Measurements from ENCODE around the gene USP34.
"Not testable (repeated sequence)": the region's sequence is repeated elsewhere in the genome, so short reads cannot be mapped to it uniquely, and the experiment has no call there.

The USP34 gene

DNA sequence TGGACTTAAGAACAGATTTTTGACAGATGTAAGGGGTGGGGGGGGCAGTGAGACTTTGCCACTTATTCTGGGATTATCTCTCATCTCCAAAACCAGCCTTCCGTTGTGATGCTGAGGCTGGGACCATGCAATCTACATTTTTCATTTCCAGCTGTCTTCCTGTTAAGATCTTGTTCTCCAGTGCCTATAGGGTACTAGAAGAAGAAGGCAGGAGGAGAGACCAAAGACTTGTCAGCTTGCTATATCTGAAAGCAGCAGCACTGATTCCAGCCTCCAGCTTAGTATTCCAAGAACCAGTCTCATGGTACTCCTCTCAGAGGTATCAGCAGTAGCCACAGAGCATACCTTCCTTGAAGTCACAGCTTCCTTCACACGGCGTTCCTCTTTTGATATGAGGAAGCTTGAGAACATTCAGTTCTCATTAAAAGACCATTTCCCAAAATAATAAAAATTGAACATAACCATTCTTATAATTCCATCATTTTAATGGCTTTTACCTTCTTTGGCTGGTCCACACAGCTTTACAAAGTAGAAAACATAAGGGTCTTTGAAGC is 49.8 kb downstream of the USP34 start:
- DNase-seq, result no peak

DNA sequence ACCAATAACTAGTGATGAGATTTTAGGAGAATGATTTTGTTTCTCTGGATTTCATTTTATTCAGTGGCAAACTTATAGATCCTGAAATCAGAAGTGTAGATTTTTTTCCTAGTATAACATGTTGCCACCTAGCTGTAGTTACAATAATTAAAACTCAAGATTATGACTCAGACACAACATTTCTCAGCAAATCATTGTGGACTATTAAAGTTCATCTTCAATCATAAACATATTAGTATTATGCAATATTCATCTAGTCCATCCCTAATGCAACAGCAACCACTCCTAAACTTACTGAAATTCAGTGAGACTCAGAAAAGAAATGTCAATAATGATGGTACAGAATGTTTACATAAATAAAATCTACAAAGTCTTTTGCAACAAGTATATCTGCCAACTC is 51.3 kb downstream of the USP34 start:
- DNase-seq, result no peak

DNA sequence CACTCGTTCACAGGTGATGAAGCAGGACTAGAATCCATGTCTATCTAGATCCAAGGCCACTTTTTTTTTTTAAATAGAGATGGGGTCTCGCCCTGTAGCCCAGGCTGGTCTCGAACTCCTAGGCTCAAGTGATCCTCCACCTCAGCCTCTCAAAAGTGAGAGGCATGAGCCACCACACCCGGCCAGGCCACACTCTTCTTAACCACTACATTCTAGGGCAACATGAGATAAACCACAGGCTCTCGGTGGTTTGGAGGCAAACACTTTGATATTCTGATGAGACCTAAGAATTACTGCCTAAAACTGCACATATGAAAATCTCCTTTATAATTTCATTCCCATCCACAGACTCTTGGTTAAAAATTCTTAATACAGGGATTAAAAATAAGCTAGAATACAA is 51.8 kb downstream of the USP34 start:
- peak; percentile 15 for DNase-seq

DNA sequence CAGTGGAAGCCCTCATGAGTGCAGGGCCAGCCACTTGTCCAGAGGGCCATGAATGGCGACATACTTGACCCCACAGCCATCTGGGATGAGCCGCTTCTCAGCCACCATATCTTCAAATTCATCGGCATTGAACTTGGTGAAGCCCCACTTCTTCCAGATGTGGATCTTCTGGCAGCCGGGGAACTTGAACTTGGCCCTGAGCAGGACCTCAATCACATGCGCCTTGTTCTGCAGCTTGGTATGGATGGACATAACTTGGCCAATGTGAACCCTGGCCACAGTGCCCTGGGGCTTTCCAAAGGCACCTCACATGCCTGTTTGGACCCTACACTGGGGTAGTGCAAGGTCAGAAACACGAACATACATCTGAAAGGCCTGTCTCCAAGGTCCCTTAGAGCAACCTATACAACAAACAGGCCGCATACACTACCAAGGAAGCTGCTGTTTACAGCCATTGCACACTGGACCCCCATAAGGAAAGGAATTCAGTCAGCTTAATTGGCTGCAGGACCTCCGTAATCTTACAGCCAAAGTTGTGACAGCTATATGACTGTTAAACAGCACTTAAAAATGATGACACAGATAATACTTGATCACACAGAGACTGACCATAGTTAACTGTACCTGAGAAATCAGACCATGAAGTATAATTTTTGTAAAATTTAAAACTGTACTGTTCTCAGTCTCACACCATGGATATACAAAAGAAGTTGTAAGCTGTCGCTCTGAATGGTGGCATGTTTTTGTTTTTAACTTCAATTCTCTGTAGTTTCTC is 53.8 kb downstream of the USP34 start:
- DNase-seq, result no peak

- DNase-seq, result no peak
Measured at GRCh38 chr2:61415265-61415664, 55.6 kb downstream of the USP34 start.

DNA sequence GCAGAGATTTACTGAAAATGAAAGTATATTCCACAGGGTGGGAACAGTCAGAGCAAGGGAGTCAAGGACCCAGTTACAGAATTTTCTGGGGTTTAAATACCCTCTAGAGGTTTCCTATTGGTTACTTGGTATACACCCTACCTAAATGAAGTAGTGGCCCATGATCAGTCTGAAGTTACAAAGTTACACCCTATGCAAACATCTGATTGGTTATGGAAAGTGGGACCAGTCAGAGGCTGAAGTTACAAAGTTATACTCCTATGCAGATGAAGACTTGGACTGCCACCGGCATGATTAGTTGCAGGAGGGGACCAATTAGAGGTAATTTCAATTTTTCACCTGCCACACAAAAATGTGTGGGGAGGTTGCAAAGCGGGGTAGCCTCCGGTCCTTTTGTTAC is 56.2 kb downstream of the USP34 start:
- DNase-seq, result no peak

DNA sequence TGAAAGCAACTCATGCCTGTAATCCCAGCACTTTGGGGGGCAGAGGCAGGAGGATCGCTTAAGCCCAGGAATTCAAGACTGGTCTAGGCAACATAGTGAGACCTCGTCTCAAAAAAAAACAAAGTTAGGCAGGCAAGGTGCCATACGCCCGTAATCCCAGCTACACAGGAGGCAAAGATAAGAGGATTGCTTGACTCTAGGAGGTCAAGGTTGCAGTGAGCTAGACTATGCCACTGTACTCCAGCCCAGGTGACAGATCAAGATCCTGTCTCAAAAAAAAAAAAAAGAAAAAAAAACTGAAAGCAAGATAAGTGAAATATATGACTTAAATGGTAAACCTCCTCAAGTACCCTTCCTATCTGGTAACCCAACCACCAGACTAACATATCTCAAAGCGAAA is 59.8 kb downstream of the USP34 start:
- DNase-seq, result no peak

- DNase-seq, result no peak
Measured at GRCh38 chr2:61410185-61410584, 60.7 kb downstream of the USP34 start.

DNA sequence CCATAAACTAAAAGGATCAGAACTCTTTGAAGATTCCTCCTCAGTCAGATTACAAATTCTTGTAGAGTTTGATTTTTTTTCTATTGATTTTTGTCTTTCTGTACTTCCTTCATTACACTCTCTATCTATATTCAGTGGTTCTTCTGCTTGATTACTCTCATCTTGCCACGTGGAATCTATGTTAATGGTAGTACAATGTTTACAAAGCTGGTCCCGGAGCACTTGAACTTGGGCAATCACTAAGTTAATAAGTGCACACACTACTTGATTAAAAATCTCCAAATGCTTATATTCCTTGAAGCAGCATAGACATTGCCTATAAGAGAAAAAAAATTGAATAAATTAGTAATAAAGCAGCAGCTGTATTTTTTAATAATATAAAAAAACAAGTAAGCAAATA is 65.1 kb downstream of the USP34 start:
- no peak for DNase-seq

GRCh38 chr2:61404438-61404837 is 66.4 kb downstream of the USP34 start:
- no peak for DNase-seq

DNA sequence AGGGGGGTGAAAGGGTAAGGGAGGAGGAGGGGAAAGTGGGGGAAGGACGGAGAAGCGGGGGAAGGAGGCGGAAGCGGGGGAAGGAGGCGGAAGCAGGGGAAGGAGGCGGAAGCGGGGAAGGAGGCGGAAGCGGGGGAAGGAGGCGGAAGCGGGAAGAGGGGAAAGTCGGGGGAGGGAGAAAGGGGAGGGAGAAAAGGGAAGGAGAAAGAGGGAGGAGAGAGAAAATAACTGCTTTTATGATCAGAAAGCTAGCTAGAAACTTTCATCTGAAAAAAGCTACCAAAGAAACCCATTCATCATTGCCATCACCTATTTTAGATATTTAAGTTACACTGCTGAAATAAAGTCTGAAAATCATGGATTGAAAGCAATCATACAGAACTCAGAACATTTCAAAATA is 72.5 kb downstream of the USP34 start:
- DNase-seq, result no peak

DNA sequence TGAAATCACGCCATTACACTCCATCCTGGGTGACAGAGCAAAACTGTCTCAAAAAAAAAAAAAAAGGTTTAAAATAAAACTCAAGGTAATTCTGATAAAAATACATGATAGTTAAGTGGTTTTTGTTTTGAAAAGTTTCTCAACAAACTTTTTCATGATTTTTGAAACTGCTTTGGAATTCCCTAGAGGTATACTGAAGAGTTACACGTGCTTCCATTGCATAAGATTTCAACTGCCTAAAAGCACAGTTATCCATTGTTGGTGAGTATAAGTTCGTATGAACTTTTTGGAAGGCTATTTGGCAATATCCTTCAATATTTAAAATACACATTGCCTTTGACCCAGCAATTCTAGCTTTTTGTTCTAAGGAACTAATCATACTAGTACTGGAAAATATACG is 74.9 kb downstream of the USP34 start:
- DNase-seq, result no peak

GRCh38 chr2:61387588-61387987 is 83.3 kb downstream of the USP34 start:
- DNase-seq, result not testable (repeated sequence)

- DNase-seq, result not testable (repeated sequence)
Measured at GRCh38 chr2:61380882-61381197, 90.0 kb downstream of the USP34 start.

DNA sequence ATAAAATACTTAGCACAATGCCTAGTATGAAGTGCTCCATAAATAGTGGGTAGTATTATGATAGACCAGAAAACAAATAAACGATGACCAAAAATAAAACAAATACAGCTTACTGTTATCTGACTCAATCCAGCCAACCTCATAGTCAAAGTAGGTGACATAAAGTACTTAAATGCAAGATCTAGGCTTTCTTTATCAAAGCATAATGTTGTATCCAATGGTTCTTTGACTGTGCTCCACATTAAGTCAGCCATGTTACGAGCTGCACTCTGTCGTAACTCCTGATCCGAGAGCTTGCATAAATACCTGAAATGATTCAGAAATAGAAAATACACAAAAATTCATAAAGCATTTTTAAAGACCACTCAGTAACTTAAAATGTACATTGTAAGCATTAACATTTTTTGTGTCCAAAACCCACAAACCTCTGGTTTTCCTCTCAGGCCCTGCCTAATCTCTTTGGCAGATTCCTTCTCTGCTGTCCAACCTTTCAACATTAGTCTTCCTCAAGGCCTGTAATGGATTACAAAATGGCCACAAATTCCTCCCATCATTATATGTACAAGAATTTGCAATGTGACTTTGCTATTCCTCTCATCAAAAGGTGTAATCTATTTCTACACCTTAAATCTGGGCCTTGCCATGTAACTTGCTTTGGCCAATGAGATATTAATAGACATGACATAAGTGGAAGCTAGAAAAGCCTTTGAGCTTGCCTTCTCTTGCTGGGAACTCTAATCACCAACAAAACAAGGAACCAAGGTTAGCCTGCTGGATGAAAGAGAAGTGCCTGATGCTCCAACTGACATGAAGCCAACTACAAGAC is 90.6 kb downstream of the USP34 start:
- no peak for DNase-seq

- no peak for DNase-seq
Measured at GRCh38 chr2:61379521-61379920, 91.4 kb downstream of the USP34 start.

DNA sequence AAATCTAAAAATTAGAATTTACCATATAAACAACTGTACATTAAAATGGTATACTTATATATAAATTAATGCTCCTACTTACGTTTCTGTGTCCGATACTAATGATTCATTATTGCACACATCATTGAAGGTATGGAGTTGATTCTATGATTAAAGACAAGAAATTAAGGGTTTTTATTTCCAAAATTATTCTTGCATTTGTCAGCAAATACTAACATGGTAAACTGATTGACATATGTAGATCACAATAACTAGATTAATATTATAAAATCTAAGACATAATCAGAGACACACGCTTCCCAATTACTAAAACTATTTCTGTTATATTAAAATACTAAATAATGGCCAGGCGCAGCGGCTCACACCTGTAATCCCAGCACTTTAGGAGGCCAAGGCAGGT is 92.6 kb downstream of the USP34 start:
- no peak for DNase-seq

DNA sequence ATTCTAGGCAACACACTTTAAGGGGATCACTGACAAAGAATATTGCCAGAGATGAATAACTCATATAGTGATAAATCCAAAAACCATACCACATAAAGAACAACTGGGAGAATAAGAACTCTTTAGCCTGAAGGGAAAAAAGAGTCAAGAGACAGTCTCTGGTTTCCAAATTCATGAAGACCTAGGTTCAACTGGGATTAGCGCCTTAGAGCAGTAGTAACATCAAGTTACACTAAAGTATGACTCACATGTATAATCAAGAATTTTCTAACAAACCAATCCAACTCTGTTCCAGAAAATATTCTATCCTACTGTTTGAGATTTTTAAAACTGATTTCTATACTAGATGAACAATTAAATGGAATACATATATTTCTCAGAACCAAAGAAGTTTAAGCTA is 93.8 kb downstream of the USP34 start:
- DNase-seq, result no peak

- no peak for DNase-seq
Measured at GRCh38 chr2:61376211-61376610, 94.7 kb downstream of the USP34 start.

DNA sequence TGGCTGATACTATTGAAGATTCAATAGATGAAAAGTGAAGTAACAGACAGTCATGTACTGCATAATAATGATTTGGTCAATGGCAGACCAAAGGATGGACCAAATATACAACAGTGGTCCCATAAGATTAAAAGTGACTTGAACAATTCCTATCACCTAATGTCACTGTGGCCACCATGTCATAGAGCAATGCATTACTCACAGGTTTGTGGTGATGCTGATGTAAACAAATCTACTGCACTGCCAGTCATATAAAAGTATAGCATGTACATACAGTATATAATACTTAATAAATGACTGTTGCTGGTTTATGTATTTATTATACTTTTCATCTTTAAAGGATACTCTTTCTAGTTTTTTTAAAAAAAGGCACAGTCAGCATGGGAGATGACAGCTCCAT is 99.9 kb downstream of the USP34 start:
- no peak for DNase-seq

- no peak for DNase-seq
Measured at GRCh38 chr2:61368687-61369665, 101.9 kb downstream of the USP34 start.

- no peak for DNase-seq
Measured at GRCh38 chr2:61367177-61367576, 103.7 kb downstream of the USP34 start.

- no peak for DNase-seq
Measured at GRCh38 chr2:61363580-61363979, 107.3 kb downstream of the USP34 start.
